T-helper 2 cell treated with Interferon-gamma antibody and Interleukin-4, amounts not matched to agents 5 μg/mL and 100 μg/mL, for 36 hours (primary cell): Measurements from ENCODE around the gene PI16.
"Not testable (repeated sequence)": the region's sequence is repeated elsewhere in the genome, so short reads cannot be mapped to it uniquely, and the experiment has no call there.

Experiments
- DNase-seq: peaks from one replicate; pipeline ENCODE4 v3.0.0; 2021; ENCODE audit warnings: low spot score
- H3K27ac Mint-ChIP-seq: one replicate; pipeline ENCODE4 v1.8.0; 2021; ENCODE audit warnings: mild to moderate bottlenecking, mixed read lengths
- H3K27me3 Mint-ChIP-seq: one replicate; pipeline ENCODE4 v1.8.0; 2021; ENCODE audit warnings: low read depth, mixed read lengths
- H3K36me3 Mint-ChIP-seq: one replicate; pipeline ENCODE4 v1.8.0; 2021; ENCODE audit warnings: low read depth, mixed read lengths
- H3K4me1 Mint-ChIP-seq: one replicate; pipeline ENCODE4 v1.8.0; 2021; ENCODE audit warnings: low read depth, mixed read lengths
- H3K4me3 Mint-ChIP-seq: one replicate; pipeline ENCODE4 v1.8.0; 2022; ENCODE audit warnings: mild to moderate bottlenecking, moderate library complexity, mixed read lengths
- H3K9me3 Mint-ChIP-seq: one replicate; pipeline ENCODE4 v1.8.0; 2021; ENCODE audit warnings: mixed read lengths

The PI16 gene

DNA sequence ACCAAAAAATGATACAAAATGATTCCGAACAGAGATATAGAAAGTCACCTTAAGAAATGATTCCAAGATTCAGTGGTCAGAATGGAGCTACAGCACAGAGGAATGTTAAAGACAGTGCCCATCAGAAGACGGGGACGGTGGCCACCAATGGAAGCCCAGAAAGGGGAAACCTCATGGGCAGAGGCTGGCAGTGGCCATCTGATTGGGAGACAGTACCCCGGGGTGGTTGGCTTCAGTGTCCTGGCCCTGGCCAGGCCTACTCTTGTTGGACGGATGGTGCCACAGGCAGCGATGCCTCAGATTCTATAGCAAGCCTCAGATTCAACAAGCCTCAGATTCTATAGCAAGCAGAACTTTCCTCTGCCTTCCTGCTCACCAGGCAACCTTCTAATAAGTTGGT is 16.6 kb upstream of the PI16 start:
- DNase-seq, result no peak
- no peaks in the 10 kb centered on the region for H3K36me3 Mint-ChIP-seq
- no peaks in the 10 kb centered on the region for H3K9me3 Mint-ChIP-seq
- H3K27ac Mint-ChIP-seq, result no peak overlapping the region
- peaks cover 12% of the 10 kb centered on the region for H3K27me3 Mint-ChIP-seq
- no peak overlapping the region for H3K4me3 Mint-ChIP-seq
- peaks cover 10% of the 10 kb centered on the region for H3K4me1 Mint-ChIP-seq

DNA sequence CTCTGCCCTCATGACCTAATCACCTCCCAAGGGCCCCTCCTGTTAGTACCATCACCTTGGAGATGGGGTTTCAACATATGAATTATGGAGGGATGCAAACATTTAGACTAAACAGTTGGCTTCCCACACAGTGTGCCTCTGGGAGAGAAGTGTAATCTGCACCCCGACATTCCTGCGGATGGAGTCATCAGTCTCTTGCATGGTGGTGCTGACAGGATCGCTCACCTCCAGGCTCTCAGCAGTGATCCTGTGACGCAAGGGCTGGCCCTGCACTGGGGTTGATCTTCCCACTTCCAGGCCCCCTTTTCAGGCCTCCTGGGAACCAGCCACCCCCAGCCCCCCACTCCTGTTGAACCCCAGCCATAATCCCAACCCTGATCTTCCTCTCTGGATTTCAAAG is 16.0 kb upstream of the PI16 start:
- no peak for DNase-seq
- H3K9me3 Mint-ChIP-seq, result no peaks in the 10 kb centered on the region
- H3K4me1 Mint-ChIP-seq, result peaks cover 13% of the 10 kb centered on the region
- H3K27me3 Mint-ChIP-seq, result peaks cover 16% of the 10 kb centered on the region
- no peak overlapping the region for H3K27ac Mint-ChIP-seq
- no peaks in the 10 kb centered on the region for H3K36me3 Mint-ChIP-seq
- H3K4me3 Mint-ChIP-seq, result no peak overlapping the region

DNA sequence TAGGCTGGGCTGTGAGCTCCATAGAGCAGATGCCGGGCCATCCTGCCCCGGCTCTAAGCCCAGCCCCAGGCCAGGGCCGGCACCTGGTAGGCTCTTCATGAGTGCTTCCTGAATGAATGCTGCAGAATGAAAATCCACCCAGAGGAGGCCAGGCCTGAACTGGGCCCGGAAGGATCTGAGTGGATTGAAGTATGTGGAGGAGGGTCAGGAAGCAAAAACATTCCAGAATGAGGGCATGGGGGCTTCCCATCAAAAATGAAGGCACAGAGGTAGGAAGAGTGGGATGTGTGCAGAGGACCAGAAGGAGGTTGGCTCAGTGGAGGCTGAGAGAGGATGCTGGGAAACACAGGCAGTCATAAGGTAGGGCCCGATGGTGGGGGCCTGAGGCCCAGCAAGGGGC is 15.5 kb upstream of the PI16 start:
- not testable (repeated sequence) for H3K4me3 Mint-ChIP-seq, H3K9me3 Mint-ChIP-seq, H3K27ac Mint-ChIP-seq, H3K36me3 Mint-ChIP-seq, DNase-seq
- Mint-ChIP-seq H3K4me1 (peaks cover 11% of the 10 kb centered on the region), H3K27me3 (peaks cover 16% of the 10 kb centered on the region)

DNA sequence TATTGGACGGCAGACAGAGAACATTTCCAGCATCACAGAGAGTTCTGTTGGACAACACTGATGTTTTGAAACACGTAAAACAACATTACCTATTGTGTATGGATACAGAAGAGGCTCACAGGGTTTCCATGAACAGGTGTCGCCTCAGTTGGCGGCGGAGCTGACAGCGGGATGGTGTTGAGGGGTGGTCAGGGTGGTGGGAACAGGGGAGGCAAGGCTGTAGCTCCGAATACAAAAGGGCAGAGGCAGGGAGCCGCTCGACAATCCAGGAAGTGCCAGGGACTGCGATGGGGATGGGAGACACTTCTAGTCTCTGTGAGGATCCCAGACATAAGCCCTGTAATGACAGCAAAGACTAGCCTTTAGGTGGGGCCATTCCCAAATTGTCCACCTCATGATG is 14.5 kb upstream of the PI16 start:
- no peak for DNase-seq
- Mint-ChIP-seq H3K27ac (no peak overlapping the region), H3K27me3 (peaks cover 19% of the 10 kb centered on the region), H3K36me3 (no peaks in the 10 kb centered on the region), H3K4me3 (no peak overlapping the region), H3K9me3 (no peaks in the 10 kb centered on the region), H3K4me1 (peaks cover 10% of the 10 kb centered on the region)

DNA sequence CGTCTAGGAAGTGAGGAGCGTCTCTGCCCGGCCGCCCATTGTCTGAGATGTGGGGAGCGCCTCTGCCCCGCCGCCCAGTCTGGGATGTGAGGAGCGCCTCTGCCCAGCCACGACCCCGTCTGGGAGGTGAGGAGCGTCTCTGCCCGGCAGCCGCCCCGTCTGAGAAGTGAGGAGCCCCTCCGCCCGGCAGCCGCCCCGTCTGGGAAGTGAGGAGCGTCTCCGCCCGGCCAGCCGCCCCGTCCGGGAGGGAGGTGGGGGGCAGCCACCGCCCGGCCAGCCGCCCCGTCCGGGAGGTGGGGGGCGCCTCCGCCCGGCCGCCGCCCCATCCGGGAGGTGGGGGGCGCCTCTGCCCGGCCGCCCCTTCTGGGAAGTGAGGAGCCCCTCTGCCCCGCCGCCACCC is 13.0 kb upstream of the PI16 start:
- H3K36me3 Mint-ChIP-seq, H3K4me1 Mint-ChIP-seq, H3K4me3 Mint-ChIP-seq, H3K9me3 Mint-ChIP-seq, H3K27ac Mint-ChIP-seq, DNase-seq: not testable (repeated sequence)
- H3K27me3 Mint-ChIP-seq, result peaks cover 19% of the 10 kb centered on the region

DNA sequence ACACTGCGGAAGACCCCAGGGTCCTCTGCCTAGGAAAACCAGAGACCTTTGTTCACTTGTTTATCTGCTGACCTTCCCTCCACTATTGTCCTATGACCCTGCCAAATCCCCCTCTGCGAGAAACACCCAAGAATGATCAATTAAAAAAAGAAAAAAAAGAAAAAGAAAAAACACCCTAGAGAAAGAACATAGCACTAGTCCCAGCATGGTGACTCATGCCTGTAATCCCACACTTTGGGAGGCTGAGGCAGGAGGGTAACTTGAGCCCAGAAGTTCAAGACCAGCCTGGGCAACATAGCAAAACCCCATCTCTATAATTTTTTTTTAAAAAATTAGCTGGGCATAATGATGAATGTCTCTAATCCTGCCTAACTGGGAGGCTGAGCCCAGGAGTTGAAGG is 12.2 kb upstream of the PI16 start:
- H3K27ac Mint-ChIP-seq, DNase-seq, H3K36me3 Mint-ChIP-seq, H3K4me3 Mint-ChIP-seq, H3K9me3 Mint-ChIP-seq: not testable (repeated sequence)
- Mint-ChIP-seq H3K27me3 (peaks cover 19% of the 10 kb centered on the region), H3K4me1 (peaks cover 12% of the 10 kb centered on the region)

DNA sequence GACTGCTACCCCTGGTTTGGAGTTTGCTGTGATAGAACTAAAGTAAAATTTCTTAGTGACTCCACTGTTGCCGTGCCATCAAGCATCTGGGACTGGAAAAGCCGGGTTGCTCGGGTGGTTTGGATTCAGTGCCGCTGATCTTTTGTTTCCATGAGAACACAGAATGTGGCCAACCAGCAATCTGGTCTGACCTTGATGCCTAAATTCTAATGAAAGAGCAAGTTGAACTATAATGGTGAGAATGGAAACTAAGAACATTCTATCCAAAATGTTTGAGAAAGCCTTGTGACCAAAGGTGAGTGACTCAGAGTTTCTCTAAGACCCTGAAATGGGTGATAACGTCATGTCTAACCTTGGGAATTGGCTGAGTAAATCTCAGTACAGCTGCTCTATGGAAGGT is 9.9 kb upstream of the PI16 start:
- no peak for DNase-seq
- H3K27me3 Mint-ChIP-seq, result peaks cover 16% of the 10 kb centered on the region
- no peaks in the 10 kb centered on the region for H3K9me3 Mint-ChIP-seq
- no peaks in the 10 kb centered on the region for H3K36me3 Mint-ChIP-seq
- H3K4me1 Mint-ChIP-seq, result peaks cover 28% of the 10 kb centered on the region
- H3K27ac Mint-ChIP-seq, result no peak overlapping the region
- no peak overlapping the region for H3K4me3 Mint-ChIP-seq

DNA sequence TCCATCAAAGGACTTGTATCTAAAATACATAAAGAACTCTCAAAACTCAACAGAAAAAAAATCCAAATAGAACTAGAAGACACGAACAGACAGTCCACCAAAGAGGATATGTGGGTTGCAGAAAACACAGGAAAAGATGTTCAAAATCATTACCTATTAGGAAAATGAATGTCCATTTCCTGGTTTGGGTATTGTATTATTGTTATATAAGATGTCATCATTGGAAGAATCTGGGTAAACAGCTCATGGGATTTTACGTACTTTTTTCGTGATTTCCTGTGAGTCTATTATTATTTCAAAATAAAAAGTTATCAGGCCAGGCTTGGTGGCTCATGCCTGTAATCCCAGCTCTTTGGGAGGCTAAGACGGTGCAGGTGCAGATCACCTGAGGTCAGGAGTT is 9.2 kb upstream of the PI16 start:
- no peaks in the 10 kb centered on the region for H3K9me3 Mint-ChIP-seq
- H3K27ac Mint-ChIP-seq, result no peak overlapping the region
- peaks cover 18% of the 10 kb centered on the region for H3K27me3 Mint-ChIP-seq
- no peak overlapping the region for H3K4me3 Mint-ChIP-seq
- no peak for DNase-seq
- no peaks in the 10 kb centered on the region for H3K36me3 Mint-ChIP-seq
- H3K4me1 Mint-ChIP-seq, result peaks cover 31% of the 10 kb centered on the region

DNA sequence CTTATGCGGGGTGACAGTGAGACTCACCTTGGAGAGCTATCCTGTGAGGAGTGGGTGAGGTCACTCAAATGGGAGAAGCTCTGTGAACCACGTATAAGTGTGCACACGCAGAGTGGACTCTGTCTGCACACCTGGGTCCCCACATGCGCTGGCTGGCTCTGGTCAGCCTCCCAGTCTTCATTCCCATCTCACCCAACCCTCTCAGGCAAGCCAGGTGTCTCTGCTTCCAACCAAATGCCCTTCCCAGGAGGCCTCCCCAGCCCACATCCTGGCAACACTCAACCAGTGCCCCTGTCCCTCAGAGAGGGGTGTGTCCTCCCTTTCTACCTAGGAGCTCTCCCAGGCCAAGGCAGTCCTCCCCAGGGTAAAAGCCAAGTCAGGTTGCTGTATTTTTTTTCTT is 8.0 kb upstream of the PI16 start:
- Mint-ChIP-seq H3K27ac (no peak overlapping the region), H3K4me3 (no peak overlapping the region), H3K4me1 (peaks cover 29% of the 10 kb centered on the region), H3K36me3 (no peaks in the 10 kb centered on the region), H3K9me3 (no peaks in the 10 kb centered on the region), H3K27me3 (peaks cover 16% of the 10 kb centered on the region)
- DNase-seq, result no peak

DNA sequence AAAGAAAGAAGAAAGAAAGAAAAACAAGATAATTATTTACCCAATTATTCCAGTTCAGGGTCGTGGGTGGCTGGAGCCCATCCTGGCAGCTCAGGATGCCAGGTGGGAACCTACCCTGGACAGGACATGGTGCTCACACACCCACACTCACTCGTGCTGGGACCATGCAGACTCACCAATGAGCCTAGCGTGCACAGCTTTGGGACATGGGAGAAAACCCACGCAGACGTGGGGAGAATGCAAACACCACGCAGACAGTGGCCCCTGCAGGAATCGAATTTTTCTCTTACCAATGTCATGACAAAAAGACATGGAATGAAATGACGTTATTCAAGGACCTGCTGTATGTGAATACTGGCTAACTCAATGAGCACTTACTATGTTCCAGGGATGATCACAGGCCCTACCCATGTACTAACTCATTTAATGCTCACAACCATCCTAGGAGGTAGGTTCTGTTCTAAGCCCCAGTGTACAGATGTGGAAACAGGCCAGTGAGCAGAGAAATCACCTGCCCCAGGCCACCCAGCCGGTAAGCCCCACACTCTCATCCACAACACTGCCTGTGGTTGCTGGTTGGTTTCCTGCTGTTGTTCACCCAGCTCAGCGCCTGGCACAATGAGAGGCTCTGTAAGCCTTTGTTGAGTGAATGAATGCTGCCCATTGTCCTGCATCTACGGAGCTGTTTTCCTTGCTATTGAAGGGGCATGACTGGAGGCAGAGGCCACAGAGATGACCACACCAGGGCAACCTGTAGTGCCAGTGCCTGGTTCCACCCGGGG is 6.8 kb upstream of the PI16 start:
- no peak for DNase-seq
- H3K27ac Mint-ChIP-seq, result no peak overlapping the region
- no peaks in the 10 kb centered on the region for H3K36me3 Mint-ChIP-seq
- peak overlapping the region; percentile 43 for H3K4me3 Mint-ChIP-seq
- peaks cover 29% of the 10 kb centered on the region for H3K4me1 Mint-ChIP-seq
- H3K27me3 Mint-ChIP-seq, result peaks cover 14% of the 10 kb centered on the region
- H3K9me3 Mint-ChIP-seq, result no peaks in the 10 kb centered on the region

DNA sequence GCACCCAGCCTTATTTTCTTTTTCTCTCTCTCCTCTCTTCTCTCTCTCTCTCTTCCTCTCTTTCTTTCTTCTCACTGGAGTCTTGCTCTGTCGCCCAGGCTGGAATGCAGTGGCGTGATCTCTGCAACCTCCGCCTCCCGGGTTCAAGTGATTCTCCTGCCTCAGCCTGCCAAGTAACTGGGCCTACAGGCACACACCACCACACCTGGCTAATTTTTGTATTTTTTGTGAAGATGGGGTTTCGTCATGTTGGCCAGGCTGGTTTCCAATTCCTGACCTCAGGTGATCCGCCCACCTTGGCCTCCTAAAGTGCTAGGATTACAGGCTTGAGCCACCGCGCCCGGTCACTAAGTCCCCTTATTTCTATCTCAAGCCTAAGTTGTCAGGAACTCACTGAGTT is 5.5 kb upstream of the PI16 start:
- not testable (repeated sequence) for DNase-seq, H3K27ac Mint-ChIP-seq, H3K36me3 Mint-ChIP-seq, H3K9me3 Mint-ChIP-seq, H3K4me3 Mint-ChIP-seq
- peaks cover 35% of the 10 kb centered on the region for H3K4me1 Mint-ChIP-seq
- H3K27me3 Mint-ChIP-seq, result peaks cover 14% of the 10 kb centered on the region

DNA sequence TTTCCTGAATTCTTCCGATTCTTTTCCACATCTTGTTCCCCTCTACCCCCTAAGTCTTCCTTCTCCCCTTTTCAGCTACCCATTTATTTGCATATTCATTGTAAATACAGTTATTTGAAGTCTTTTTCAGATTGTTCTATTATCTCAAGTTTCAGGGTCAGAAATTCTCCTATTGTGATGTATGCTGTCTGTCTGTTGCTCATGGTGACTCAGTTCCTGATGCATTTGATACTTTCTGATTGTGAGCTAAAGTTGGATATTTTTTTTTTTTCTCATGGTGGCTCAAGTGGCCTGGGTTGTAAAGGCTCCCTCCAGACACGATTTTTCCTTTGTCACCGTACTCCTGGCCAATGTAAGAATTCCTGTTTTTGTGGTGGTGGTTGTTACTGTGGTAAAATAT is 4.9 kb upstream of the PI16 start:
- H3K4me1 Mint-ChIP-seq, result peaks cover 40% of the 10 kb centered on the region
- no peaks in the 10 kb centered on the region for H3K9me3 Mint-ChIP-seq
- no peaks in the 10 kb centered on the region for H3K36me3 Mint-ChIP-seq
- H3K27ac Mint-ChIP-seq, result no peak overlapping the region
- DNase-seq, result no peak
- H3K4me3 Mint-ChIP-seq, result no peak overlapping the region
- H3K27me3 Mint-ChIP-seq, result peaks cover 11% of the 10 kb centered on the region

DNA sequence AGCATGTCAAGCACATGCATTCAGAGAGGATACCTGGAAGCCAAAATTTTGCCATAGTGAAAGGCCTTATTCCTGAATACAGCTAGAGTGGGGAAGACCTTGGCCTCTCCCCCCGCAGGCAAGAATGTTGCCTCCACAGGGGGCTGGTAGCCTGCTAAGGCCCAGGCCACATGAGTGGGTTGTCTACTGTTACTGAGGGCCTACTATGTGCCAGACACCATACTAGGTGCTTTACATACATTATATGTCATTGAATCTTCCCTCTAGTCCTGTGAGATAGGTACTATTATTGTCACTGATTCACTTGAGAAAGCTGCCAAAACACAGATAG is 642 bp upstream of the PI16 start:
- DNase-seq, result no peak
- Mint-ChIP-seq H3K36me3 (no peaks in the 10 kb centered on the region), H3K9me3 (no peaks in the 10 kb centered on the region), H3K27ac (no peak overlapping the region), H3K27me3 (peaks cover 21% of the 10 kb centered on the region), H3K4me3 (peak overlapping the region; percentile 33), H3K4me1 (peaks cover 39% of the 10 kb centered on the region)

DNA sequence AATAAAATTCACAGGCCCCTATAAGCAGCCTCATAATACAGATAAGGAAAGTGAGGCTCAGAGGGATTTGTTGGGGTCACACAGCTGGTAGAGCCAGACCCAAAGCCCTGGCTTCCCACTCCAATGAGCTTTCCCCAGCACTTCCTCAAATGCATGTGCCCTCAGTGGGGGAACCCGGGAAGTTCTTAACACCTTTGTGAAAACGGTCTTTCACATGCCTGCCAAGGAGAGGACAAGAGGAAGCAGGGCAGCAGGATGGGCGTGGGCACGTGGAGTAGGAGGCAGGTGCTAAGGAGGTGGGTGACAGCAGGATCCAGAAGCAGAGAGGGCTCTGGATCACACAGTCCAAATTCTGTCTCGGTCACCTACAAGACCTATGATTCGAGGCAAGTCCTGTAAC is 598 bp downstream of the PI16 start:
- H3K36me3 Mint-ChIP-seq, result no peaks in the 10 kb centered on the region
- peaks cover 31% of the 10 kb centered on the region for H3K4me1 Mint-ChIP-seq
- no peak for DNase-seq
- H3K9me3 Mint-ChIP-seq, result no peaks in the 10 kb centered on the region
- H3K27ac Mint-ChIP-seq, result no peak overlapping the region
- H3K27me3 Mint-ChIP-seq, result peaks cover 19% of the 10 kb centered on the region
- peak overlapping the region; percentile 16 for H3K4me3 Mint-ChIP-seq
